ENCODE measurements around the gene PLAC9. TPM values are rescaled to one million over a fixed set of nuclear protein-coding genes. Genes with fewer than 3 reads are reported as not detected.
A peak's percentile ranks its signal among the peaks of the same experiment; 100 is the strongest.

The PLAC9 gene
- total RNA-seq, 2 donors from 2014 or later = 42.7 to 123 TPM

GRCh38 chr10:80100861-80101695, 31.5 kb upstream of the PLAC9 start:
- no peak for TF ChIP-seq CTCF (IDR thresholded peaks at IDR 0.05)
- H3K9me3 ChIP-seq = no peaks in the 10 kb centered on the region
- H3K27me3 ChIP-seq (replicated peaks; ENCODE audit: insufficient read depth) = no peaks in the 10 kb centered on the region
- no peaks in the 10 kb centered on the region for H3K36me3 ChIP-seq
- H3K4me3 ChIP-seq = no peak overlapping the region
- H3K4me1 ChIP-seq (ENCODE audit: control insufficient read depth in 1 of 2, low read depth in 2 of 2) = peaks cover 0 to 21% of the 10 kb centered on the region in 2 donors
- ATAC-seq (ENCODE audit: insufficient number of reproducible peaks, low FRiP score, low read depth) (no peak), DNase-seq (ENCODE audit: low spot score) (no peak)
- H3K27ac ChIP-seq = no peak overlapping the region

DNA sequence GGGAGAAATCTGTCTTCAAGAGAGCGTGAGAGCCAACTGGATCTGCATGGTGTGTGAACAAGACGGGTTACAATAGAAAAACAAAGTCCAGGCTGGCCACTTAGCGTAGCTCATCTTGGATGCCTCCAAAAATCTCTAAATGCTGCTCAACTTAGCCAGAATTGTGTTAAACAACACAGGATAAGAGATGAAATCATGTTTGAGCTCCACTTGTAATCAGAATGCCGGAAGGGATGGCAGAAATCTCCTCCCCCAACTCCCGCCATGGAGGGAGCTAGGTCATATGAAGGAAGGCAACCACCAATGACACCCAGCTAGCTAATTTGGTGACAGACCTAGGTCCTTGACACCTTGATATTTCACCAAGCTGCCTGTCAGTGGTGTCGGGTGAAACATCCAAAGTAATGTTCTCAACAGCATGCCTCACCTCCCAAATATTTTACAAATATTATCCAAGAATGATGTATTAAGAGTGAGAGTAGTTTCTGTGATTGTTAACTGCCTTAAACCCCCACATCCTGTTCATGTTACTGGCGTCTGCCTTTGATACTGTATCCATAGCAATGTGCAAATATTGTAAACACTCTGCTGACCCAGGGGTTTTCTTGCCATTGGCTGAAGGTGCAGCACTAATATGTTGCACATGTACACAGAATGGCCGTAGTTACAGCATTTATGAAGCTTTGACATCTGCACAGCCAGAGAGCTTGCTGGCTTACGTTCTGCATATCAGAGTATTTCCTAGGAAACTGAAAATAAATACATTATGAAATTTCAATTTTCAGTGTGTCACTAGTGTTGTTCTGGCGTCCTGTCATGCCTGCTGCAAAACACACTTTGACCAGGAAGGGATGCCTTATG, 28.2 kb upstream of the PLAC9 start:
- TF ChIP-seq CTCF (IDR thresholded peaks at IDR 0.05) = no peak
- ATAC-seq (ENCODE audit: insufficient number of reproducible peaks, low FRiP score, low read depth) = no peak
- H3K9me3 ChIP-seq = peaks cover 8% of the 10 kb centered on the region
- H3K36me3 ChIP-seq = no peaks in the 10 kb centered on the region
- no peaks in the 10 kb centered on the region for H3K27me3 ChIP-seq (replicated peaks; ENCODE audit: insufficient read depth)
- peak overlapping the region; percentile 24 to 39 for H3K27ac ChIP-seq
- H3K4me3 ChIP-seq = peak overlapping the region; percentile 15
- no peak for DNase-seq (ENCODE audit: low spot score)
- H3K4me1 ChIP-seq (ENCODE audit: control insufficient read depth in 1 of 2, low read depth in 2 of 2) = peaks cover 0 to 21% of the 10 kb centered on the region in 2 donors

- ATAC-seq (ENCODE audit: insufficient number of reproducible peaks, low FRiP score, low read depth) (no peak), DNase-seq (ENCODE audit: low spot score) (no peak)
- Histone ChIP-seq H3K27ac (no peak overlapping the region), H3K4me1 (ENCODE audit: control insufficient read depth in 1 of 2, low read depth in 2 of 2) (peaks cover 0 to 34% of the 10 kb centered on the region in 2 donors), H3K4me3 (no peak overlapping the region), H3K36me3 (no peaks in the 10 kb centered on the region), H3K9me3 (peaks cover 8% of the 10 kb centered on the region), H3K27me3 (replicated peaks; ENCODE audit: insufficient read depth) (no peaks in the 10 kb centered on the region)
- no peak for TF ChIP-seq CTCF (IDR thresholded peaks at IDR 0.05)
Observed at GRCh38 chr10:80108576-80109239, 23.8 kb upstream of the PLAC9 start.

DNA sequence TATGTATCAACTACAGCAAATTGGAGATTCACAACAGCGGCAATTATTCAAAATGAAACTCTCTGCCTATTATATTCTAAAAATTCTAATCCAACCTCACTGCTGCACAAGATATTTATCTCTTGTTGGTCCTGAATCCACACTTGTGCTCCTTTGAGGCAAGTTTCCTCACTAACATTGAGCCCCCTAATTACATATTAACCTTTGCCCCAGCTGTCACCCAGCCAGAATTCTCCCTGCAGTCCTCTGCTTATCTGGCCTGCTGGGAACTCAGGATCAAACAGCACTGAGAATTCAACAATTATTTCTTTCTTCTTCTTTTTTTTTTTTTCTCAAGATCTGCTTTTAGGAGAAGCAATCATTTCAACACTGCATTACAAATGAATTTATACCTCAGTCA, 21.5 kb upstream of the PLAC9 start:
- H3K27ac ChIP-seq = peak overlapping the region in 1 of 2 donors; percentile 23
- no peak for TF ChIP-seq CTCF (IDR thresholded peaks at IDR 0.05)
- H3K4me3 ChIP-seq = no peak overlapping the region
- H3K4me1 ChIP-seq (ENCODE audit: control insufficient read depth in 1 of 2, low read depth in 2 of 2) = peaks cover 0 to 16% of the 10 kb centered on the region in 2 donors
- no peaks in the 10 kb centered on the region for H3K27me3 ChIP-seq (replicated peaks; ENCODE audit: insufficient read depth)
- ATAC-seq (ENCODE audit: insufficient number of reproducible peaks, low FRiP score, low read depth) (no peak), DNase-seq (ENCODE audit: low spot score) (no peak)
- no peaks in the 10 kb centered on the region for H3K36me3 ChIP-seq
- H3K9me3 ChIP-seq = peaks cover 8% of the 10 kb centered on the region

- DNase-seq (ENCODE audit: low spot score) = no peak
- Histone ChIP-seq H3K4me3 (no peak overlapping the region), H3K9me3 (no peaks in the 10 kb centered on the region), H3K4me1 (ENCODE audit: control insufficient read depth in 1 of 2, low read depth in 2 of 2) (no peaks in the 10 kb centered on the region), H3K27ac (no peak overlapping the region), H3K27me3 (replicated peaks; ENCODE audit: insufficient read depth) (no peaks in the 10 kb centered on the region), H3K36me3 (no peaks in the 10 kb centered on the region)
- ATAC-seq (ENCODE audit: insufficient number of reproducible peaks, low FRiP score, low read depth) = no peak
- no peak for TF ChIP-seq CTCF (IDR thresholded peaks at IDR 0.05)
Observed at GRCh38 chr10:80118669-80119068, 13.9 kb upstream of the PLAC9 start.

Measured in thoracic aorta (tissue), 2 donors.